Mammary epithelial cell (primary cell): ENCODE results near the gene PCDHB7.
"Not testable (repeated sequence)": the region's sequence is repeated elsewhere in the genome, so short reads cannot be mapped to it uniquely, and the experiment has no call there.

Experiments used
- CTCF ChIP-seq, 2 donors: IDR thresholded peaks in 1 of 2; conservative IDR thresholded peaks in 1 of 2; 2 replicates each; pipeline ENCODE4 v1.5.1; 2011 to 2012; ENCODE audit warnings: inconsistent platforms in 2 of 2, low read length in 2 of 2, mild to moderate bottlenecking in 2 of 2, control low read depth in 1 of 2, low read depth in 1 of 2; ENCODE audit not compliant: insufficient read depth in 1 of 2; ENCODE audit errors: extremely low read depth in 1 of 2
- EZH2 ChIP-seq: IDR thresholded peaks from 2 replicates; pipeline ENCODE4 v1.6.1; 2012; ENCODE audit warnings: low read length, inconsistent platforms, borderline replicate concordance

- TF ChIP-seq CTCF (conservative IDR thresholded peaks at IDR 0.05 in 1 of 2, IDR thresholded peaks at IDR 0.05 in 1 of 2; ENCODE audit: extremely low read depth in 1 of 2, insufficient read depth in 1 of 2, low read depth in 1 of 2, low read length in 2 of 2); EZH2: not testable (repeated sequence)
These were observed 52.4 kb downstream of the PCDHB7 start for GRCh38 chr5:141224844-141225243.
